Activated naive CD4-positive, alpha-beta T cell treated with anti-CD3 and anti-CD28 coated beads, Interleukin-2, amount 50 U/mL, for 16 hours (primary cell): Measurements from ENCODE around the gene ASB1.

ENCODE experiments used
- DNase-seq: peaks from one replicate; pipeline ENCODE4 v3.0.0-alpha.2; 2020

ASB1 gene

GRCh38 chr2:238426568-238427434, at the start of gene ASB1:
Gene ASB1 (plus strand): TSS chr2:238426927. CDS start chr2:238427071, 144 bp downstream.
- DNase-seq = peak; percentile 80

- DNase-seq = no peak
These were observed 48.3 kb upstream of the ASB1 start for GRCh38 chr2:238378230-238379095.

DNA sequence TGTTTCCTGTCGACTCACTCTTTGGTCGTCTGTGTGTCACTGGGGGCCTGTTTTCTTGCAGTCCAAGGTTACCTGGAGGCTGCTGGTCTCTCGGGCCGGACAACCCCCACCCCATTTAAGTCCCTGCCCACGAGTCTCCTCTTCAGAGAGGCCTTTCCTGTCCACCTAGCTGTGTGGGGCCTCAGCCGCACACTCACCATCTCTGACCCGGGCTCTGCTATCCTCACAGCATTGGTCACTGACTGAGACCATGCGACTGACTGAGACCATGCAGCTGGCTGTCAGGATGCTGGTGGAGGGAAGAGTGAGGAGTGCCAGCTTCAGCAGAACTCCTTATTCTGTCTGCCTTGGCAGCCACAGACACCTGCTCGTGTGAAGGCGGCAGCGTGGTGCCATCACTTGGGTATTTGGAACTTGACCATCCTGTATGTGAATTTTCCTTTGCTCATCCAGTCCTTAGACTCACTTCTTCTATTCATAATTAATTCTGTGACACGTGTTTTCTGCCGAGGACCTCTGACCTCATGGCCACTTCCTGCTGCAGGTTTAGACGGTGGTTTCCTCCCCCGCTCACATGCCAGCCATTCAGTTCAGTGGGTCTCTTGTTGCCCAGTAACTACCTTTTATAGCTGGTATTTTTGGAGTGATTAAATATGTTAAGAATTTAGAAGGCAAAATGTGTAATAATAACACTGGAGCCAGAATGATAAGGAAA, 47.5 kb upstream of the ASB1 start:
- no peak for DNase-seq

DNA sequence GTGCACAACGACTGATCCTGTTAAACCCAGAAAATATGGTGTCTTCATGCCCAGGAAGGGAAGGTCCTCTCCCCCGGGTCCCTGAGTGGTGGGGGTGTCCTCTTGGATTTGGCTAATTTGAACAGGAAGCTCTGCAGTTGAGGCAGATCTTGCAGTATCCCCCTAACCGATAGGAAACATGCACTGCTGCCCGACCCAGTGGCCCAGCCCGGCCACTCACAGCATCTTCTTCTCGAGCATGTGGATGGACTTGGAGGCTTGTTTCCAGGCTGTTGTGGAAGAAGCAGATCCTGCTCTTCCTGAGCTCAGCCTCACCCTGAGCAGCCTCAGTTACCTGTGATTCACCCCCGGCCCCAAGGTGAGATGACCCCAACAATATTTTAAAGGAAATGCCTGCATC, 46.4 kb upstream of the ASB1 start:
- no peak for DNase-seq

DNA sequence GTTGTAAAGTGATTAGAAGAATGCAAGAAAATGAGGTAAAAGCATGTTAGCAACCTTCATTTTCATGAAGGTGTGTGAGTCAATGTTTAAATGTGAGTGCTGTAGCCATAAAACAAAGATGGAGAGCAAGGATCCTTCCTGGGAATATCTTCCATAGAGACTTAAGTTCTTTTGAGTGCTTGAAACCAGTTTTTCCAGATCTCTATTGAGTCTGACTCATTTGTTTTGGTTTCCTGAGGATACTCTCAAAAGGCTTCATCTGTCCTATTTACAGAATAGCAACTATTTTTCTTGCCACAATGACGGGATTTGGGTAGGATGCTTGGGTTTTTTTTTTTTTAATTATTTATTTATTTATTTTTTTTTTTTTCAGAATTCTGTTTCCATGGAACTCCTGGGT, 45.9 kb upstream of the ASB1 start:
- DNase-seq = no peak

DNA sequence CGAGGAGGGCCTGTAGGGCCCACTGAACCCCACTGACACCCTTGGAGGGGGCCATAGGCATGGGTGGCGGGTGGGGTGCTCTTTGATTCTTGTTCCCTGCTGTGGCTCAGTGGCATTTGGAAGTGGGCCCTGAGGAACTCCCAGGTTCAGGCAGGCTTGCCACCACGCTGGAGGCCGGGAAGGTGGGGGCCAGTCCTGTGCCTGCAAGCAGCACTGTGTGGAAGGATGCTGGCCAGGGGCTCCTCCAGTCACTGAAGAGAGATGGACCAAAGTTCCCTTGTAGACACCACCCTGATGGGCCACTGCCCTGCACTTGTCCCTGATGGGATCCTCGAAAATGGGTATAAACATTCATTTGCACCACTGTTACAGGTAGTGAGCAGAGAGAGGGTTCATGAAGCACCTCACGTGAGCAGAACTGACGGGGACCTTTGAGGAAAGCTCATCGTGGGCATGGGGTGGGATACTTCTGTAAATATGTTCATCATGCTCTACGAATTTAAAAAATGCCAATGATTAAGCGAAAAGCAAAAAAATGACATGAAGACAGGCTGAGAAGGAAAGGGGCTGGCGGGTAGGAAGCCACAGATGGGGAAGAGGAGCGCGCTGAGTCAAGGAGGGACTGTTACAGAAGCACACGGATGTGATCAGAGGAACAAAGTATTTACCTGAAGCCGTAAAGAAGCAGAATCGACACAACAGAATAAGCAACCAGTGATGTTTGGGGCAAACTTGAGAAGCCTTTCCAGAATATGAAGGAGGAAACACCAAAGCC, 45.2 kb upstream of the ASB1 start:
- no peak for DNase-seq

GRCh38 chr2:238382381-238382781, 44.3 kb upstream of the ASB1 start:
- no peak for DNase-seq

DNA sequence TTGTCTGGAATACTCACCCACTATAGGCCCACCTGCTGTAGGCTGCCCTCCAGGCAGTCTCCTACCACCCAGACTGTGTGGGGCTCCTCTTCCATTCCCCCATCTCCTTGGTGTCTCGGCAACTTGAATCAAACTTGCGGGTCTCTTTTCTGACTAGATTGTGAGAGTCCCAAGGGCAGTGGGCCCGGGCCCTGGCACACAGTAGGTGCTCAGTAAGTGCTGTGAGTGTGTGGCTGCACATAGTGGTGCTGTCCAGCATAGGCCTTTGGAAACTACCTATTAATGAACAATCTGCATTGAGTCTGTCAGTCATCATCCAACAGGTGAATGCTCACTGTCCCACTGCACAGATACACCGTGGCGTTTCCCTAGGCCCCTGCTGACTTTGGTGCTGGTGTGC, 43.6 kb upstream of the ASB1 start:
- DNase-seq = no peak

- DNase-seq = no peak
These were observed 42.9 kb upstream of the ASB1 start for GRCh38 chr2:238383743-238384380.

DNA sequence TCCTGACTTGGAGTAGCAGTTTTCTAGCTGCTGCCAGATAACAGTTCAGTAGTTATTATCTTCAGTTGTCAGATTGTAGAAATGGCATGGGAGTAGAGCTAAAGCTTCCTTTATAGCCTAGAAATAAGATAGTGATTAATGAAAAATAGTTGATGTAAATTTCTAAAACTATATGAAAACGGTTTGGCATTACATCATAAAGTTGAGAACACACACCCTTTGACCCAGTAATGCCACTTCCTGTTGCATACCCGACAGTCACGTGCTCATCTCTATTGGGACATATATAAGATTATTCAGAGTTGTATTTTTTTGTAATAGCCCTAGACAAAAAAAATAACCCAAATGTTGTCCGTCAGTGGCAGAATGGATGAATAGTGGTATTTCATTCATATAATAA, 39.4 kb upstream of the ASB1 start:
- no peak for DNase-seq

- DNase-seq = no peak
These were observed 37.9 kb upstream of the ASB1 start for GRCh38 chr2:238388794-238389193.

DNA sequence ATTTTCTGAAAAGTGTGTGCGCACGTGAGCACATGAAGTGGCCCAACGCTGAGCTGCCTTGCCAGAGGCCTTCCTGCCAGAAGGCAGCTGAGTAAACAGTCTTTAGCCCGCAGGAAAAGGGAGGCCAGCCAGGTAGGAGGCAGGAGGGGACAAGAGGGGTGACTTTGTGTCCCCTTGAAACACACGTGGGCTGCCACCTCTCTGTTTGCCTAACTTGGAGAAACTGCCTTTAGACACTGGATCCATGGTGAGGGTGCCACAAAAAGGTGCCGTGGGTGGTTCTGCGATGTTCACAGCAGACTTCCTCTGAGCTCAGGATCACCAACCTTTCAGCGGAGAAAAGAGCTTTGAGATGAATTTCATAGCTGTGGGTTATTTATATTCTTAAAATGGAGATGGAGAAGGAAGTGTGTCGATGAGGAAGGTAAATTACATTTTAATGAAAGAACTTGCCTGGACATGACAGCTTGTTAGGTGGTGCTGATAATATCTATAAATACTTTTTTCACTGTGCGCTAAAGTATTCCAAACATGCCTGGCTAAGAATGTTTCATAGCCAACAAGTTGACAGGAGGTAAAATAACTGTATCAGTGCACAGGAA, 36.6 kb upstream of the ASB1 start:
- DNase-seq = no peak

GRCh38 chr2:238391042-238391689, 35.6 kb upstream of the ASB1 start:
- no peak for DNase-seq

DNA sequence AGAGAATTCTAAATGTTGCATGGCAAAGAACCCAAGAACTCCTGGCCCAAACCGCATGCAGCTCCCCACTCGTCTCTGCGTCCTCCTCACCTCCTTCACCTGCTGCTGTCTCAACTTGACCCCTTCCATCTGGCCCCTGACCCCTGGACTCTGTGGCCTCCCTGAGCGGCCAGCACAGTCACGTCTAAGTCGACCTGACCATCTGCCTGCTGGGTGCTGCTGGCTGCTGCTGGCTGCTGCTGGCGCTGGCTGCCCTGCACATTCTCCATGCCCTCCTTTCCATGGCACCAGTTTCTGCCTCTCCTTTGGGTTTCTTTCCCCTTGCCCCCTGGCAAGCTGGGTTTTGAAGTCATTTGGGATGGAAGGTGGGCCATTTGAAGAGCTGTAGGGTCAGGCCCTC, 30.1 kb upstream of the ASB1 start:
- no peak for DNase-seq

- DNase-seq = no peak
These were observed 29.4 kb upstream of the ASB1 start for GRCh38 chr2:238397356-238397755.

- no peak for DNase-seq
These were observed 28.1 kb upstream of the ASB1 start for GRCh38 chr2:238398577-238398976.

GRCh38 chr2:238399094-238399493, 27.6 kb upstream of the ASB1 start:
- no peak for DNase-seq

DNA sequence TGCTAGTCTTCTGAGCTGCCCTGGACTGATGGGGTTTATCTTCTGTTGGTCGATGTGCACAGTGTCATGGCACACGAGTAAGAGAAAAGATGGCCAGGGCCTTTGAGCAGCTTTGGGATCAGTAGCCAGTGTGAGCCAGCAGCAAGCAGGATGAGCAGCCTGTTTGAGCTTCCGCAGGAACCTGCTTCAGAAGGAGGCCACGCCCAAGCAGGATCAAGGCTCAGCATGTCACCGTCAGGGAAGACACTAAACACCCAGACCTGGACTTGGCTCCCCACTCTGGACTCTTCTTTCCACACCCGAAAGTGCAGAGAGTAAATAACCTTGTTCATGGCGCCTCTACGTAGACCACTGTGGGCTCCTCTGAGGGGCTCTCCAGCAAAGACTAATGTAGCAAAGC, 25.2 kb upstream of the ASB1 start:
- DNase-seq = no peak

DNA sequence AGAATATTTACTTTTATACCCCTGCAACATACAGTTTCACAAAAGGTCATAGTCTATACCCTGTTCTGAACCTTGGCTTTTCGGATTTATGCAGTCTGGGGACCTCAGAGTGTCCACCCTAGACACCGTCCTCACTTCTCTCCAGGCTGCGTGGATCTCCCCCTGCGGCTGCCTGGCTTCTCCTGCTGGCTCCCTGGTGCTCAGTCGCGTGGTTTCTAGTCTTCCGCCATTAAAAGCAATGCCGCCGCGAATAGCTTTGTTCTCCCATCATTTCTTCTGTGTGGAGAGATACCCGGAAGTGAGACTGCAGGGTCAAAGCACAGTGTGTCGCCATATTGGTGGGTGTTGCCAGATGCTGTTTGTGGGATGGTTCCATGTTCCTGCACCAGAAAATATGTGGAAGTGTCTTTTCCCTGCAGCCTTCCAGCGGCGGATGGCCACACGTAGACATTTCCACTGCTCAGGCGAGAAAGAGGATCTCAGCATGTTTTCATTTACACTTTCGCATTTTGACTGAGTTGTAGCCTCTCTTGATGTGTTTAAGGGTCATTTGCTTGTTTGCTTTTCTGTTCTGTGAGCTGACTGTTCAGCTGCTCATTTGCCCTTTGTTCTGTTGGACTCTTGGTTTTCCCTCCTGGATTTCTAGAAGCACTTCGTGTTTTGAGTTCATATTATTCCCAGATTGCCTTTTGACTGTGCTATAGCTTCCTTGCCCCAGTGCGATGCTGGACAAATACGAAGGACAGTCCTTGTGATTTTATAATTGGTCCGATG, 22.9 kb upstream of the ASB1 start:
- DNase-seq = no peak
